ENCODE results near the gene NPB.

NPB gene

GRCh38 chr17:81869221-81870130, 32.6 kb upstream of the NPB start:
- no peak for DNase-seq (ENCODE audit: low read depth)

GRCh38 chr17:81870131-81870980, 31.7 kb upstream of the NPB start:
- no peak for DNase-seq (ENCODE audit: low read depth)

- no peak for DNase-seq (ENCODE audit: low read depth)
Observed at GRCh38 chr17:81870981-81871386, 31.1 kb upstream of the NPB start, which contains the start of gene ARHGDIA. TSS of gene ARHGDIA (minus strand) at chr17:81871337. CDS start at chr17:81869930, 1,407 bp downstream.

DNA sequence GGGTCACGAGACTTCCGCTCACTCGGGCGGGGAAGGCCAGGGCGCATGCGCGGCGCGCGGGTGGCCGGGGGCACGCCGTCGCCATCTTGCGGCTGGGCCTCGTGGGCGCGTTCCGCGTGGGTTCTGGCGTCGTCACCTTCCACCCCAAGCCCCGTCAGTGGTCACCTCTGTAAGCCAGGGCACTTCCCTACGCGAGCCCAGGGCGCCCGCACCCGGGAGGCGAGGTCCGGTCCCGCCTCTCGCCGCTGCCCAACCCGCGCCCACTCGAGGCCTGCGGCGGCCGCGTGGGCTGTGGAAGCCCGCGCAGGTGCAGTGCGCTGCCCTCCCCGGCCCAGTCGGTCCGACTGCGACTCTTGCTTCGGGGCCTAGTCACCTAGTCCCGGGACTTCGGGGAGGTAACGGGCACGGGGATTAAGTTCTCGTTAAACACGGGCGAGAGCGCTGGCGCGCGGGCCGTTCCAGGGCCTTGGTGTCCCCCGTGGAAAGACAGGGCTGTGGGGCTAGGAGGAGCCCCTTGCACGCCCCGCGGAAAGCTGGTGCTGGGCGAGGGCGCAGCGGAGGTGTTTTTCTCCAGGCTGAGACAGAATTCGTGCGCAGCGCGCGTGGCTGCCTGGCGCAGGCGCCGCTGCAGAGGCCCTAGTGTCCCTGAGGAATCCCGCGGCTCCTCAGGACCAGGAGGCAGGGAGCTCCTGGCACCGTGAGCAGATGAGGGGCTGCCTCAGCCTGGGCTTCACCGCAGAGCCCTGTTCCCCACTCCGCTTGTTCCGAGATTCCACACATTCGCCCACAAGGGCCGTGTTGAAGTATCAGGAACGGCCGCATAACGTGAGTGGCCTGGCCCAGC, 30.4 kb upstream of the NPB start:
- peak; percentile 93 for DNase-seq (ENCODE audit: low read depth)

- DNase-seq (ENCODE audit: low read depth) = no peak
Observed at GRCh38 chr17:81877569-81877968, 24.5 kb upstream of the NPB start.

DNA sequence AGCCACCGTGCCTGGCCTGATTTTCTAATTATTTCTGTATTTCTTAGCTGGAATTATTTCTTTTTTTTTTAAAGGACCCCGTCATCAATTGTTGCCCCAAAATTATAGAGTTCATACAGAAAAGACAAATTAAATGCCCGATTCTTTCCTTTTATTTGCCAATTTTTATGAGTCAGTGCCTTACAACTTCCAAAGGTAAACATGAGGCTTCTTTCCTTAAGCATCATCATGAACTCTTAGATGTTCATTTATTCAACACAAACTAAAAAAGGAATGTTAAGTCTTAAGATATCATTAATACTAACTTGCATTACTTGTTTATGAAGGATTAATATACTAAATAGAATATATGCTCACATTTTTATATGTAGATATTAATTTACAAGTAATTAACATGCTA, 23.7 kb upstream of the NPB start:
- no peak for DNase-seq (ENCODE audit: low read depth)

GRCh38 chr17:81879121-81879520, 22.9 kb upstream of the NPB start:
- no peak for DNase-seq (ENCODE audit: low read depth)

DNA sequence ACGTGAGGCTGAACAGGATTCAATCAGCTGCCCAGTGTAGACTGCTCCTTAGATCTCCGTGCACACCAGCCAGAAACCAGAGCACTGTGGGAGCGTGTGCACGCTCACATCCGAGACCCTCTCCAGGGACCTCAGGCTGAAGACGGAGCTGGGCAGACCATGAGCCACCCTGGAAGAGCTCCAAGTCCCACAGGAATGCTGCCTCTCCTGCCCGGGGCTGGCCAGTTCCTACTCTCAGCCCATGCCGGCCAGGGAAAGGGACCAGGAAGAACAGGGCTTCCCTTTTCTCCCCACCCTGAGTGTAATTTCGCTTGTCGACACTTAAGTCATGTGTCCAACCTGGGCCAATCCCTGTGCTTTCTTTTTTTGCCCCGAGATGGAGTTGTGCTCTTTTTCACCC, 17.5 kb upstream of the NPB start:
- no peak for DNase-seq (ENCODE audit: low read depth)

DNA sequence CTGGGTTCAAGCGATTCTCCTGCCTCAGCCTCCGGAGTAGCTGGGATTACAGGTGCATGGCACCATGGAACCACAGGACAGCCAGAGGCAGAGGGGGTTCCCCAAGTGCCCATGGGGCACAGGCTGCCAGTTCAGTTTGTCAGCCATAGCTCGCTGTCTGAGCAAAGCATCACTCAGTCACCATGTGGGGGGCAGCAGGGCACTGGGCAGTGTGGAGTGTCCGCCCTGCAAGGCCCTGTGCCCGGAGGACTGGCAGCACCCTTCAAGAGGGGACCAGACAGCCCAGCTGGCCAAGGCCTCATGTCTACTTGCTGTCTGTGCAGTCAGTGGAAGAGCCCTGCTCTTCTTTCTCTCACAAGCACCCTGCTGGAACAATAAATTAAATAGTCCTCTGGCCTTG, 17.1 kb upstream of the NPB start:
- no peak for DNase-seq (ENCODE audit: low read depth)

DNA sequence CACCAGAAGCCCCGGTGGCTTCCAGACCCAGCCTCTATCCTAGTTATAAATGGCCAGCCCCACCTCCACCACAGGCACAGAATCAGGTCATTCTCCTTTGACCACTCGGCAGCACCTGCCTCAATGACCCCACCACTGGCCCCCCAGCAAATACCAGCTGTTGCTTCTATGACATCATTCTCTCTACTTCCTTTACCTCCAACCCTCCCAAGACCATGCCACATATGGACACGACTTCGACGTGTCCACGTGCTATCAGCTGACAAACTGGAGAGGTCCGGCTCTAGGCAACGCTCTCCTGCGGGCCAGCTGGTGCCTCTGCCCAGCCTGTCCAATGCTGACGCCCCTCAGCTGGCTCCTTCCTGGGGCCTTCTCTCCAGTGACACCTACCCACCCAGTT, 16.6 kb upstream of the NPB start:
- no peak for DNase-seq (ENCODE audit: low read depth)

DNA sequence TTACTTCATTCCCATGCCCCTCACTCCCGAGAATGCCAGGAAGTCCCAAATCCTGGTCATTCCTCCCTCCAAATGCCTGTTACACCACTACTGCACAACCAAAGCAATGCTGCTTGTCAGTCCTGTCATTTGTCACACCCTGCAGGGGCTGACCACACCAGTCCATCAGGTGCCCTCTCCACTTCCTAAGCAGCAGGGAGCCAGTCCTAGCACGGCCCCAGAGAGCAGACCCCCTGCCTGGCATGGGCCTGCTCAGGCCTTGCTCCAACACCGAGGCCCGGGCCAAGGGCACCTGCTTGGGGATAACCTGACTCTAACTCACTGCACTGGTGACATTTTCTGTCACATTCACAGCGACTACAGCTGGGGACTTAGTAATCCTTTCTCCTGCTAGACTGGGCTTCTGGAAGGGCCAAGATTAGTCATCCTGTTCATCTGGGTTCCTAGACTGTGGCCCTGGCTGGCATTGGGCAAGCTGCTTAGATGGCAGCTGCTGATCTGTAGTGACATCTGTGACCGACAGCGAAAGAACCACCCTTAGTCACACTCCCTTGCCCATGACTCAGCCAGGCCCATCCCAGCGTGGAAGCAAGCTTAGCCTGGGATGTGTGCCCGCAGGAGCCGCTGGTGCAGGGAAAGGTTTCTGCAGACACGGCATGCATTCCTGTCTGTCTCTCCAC, 16.0 kb upstream of the NPB start:
- no peak for DNase-seq (ENCODE audit: low read depth)

- DNase-seq (ENCODE audit: low read depth) = no peak
Observed at GRCh38 chr17:81888105-81888987, 13.7 kb upstream of the NPB start.

DNA sequence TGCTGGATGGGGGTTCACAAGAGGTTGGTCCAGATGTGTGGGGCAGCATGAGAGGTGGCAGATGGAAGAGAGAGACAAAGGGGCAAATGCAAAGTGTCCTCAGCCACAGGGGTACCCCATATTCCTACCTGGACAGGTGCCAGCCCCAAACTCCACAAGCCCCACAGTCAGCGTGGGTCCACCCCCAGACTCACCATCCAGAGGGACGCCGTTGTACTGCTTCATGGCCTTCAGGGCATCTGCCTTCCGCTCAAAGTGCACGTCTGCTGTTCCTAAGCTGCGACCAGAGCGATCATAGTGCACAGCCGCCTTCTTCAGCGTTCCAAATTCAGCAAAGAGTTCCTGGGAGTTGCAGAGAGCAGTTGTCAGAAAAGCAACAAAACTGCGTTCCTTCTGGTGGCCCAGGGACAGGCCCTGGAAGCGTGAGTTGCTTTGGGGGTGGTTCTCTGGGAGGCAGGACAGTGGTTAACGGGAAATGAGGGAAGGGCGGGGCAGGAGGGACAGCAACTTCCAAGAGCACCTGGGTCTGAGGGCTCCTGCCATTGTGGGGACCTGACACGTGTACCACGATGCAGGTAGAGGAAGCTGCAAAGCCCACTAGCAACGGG, 12.9 kb upstream of the NPB start:
- no peak for DNase-seq (ENCODE audit: low read depth)

GRCh38 chr17:81889602-81890001, 12.4 kb upstream of the NPB start:
- no peak for DNase-seq (ENCODE audit: low read depth)

GRCh38 chr17:81890447-81891302, 11.4 kb upstream of the NPB start:
- no peak for DNase-seq (ENCODE audit: low read depth)

DNA sequence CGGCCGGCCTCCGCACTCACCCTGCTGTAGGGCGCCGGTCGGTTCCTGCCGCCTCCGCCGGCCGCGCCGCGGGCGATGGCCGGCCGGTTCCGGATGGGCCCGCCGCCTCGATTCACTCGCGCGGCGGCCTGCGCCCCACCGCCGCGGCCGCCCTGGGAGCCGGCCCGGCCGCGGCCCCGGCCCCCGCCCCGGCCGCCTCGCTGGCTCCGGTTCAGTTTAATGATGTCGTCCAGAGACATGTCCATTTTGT, 10.8 kb upstream of the NPB start:
- no peak for DNase-seq (ENCODE audit: low read depth)

DNA sequence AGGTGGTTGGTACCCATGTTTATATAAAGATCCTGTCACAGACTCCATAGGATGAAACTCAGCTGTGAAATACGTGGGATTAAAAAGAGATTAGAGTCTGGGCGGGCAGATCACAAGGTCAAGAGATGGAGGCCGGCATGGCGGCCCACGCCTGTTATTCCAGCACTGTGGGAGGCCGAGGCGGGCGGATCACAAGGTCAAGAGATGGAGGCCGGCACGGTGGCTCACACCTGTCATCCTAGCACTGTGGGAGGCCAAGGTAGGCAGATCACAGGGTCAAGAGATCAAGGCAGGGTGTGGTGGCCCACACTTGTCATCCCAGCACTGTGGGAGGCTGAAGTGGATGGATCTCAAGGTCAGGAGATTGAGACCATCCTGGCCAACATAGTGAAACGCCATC, 6.6 kb upstream of the NPB start:
- no peak for DNase-seq (ENCODE audit: low read depth)

- DNase-seq (ENCODE audit: low read depth) = no peak
Observed at GRCh38 chr17:81898029-81898866, 3.8 kb upstream of the NPB start.

GRCh38 chr17:81898885-81899284, 3.2 kb upstream of the NPB start:
- no peak for DNase-seq (ENCODE audit: low read depth)
